SK-N-MC (cell line): ENCODE measurements around the gene TNRC6B.
"Not testable (repeated sequence)": the region's sequence is repeated elsewhere in the genome, so short reads cannot be mapped to it uniquely, and the experiment has no call there.

ENCODE experiments used
- DNase-seq: peaks from one replicate; pipeline ENCODE4 v3.0.0-alpha.2; 2011; ENCODE audit warnings: low read depth, low spot score
- H3K27ac ChIP-seq: fragments of 200-600 bp; sonication (generic); 2 replicates; pipeline ENCODE4 v1.5.1; 2016; ENCODE audit warnings: mixed run types
- H3K36me3 ChIP-seq: fragments of 200-600 bp; sonication (generic); 2 replicates; pipeline ENCODE4 v1.6.1; 2017; ENCODE audit warnings: antibody characterized with exemption, low read length, mixed read lengths; ENCODE audit not compliant: insufficient read depth
- H3K4me3 ChIP-seq: fragments of 200-600 bp; sonication (generic); 2 replicates; pipeline ENCODE4 v1.5.1; 2016
- H3K9ac ChIP-seq: fragments of 200-600 bp; sonication (generic); 2 replicates; pipeline ENCODE4 v1.8.0; 2017; ENCODE audit warnings: mixed run types, mixed read lengths; ENCODE audit not compliant: insufficient read length
- H3K9me3 ChIP-seq: fragments of 200-600 bp; sonication (generic); 2 replicates; pipeline ENCODE4 v1.6.1; 2017; ENCODE audit warnings: low read depth, mild to moderate bottlenecking, antibody characterized with exemption, low read length, moderate library complexity, mixed read lengths
- EZH2 ChIP-seq: fragments of 200-600 bp; sonication (generic); IDR thresholded peaks from one replicate; pipeline ENCODE4 v1.6.1; 2017; ENCODE audit warnings: antibody characterized with exemption
- FOXP2 ChIP-seq: optimal IDR thresholded peaks from 2 replicates; pipeline ENCODE3; 2011; ENCODE audit warnings: mild to moderate bottlenecking, moderate library complexity; ENCODE audit not compliant: insufficient read depth; ENCODE audit errors: extremely low read length, control extremely low read depth
- POLR2AphosphoS5 ChIP-seq: IDR thresholded peaks from 2 replicates; pipeline ENCODE4 v1.6.1; 2012; ENCODE audit warnings: mild to moderate bottlenecking, low read depth, low read length, borderline replicate concordance

Gene TNRC6B

GRCh38 chr22:40367342-40367741 lies 189.6 kb downstream of the TNRC6B start:
- no peaks in the 10 kb centered on the region for H3K9me3 ChIP-seq
- peaks cover 61% of the 10 kb centered on the region for H3K36me3 ChIP-seq

GRCh38 chr22:40368016-40368415 lies 190.3 kb downstream of the TNRC6B start:
- Histone ChIP-seq H3K36me3 (peaks cover 54% of the 10 kb centered on the region), H3K27ac (no peak overlapping the region)
- no peak for DNase-seq

More at GRCh38 chr22:40367342-40367741, 189.6 kb downstream of the TNRC6B start:
- Histone ChIP-seq H3K9ac (no peak overlapping the region), H3K4me3 (no peak overlapping the region), H3K27ac (no peak overlapping the region)
- TF ChIP-seq EZH2, result no peak
- no peak for TF ChIP-seq POLR2AphosphoS5
- no peak for TF ChIP-seq FOXP2
- no peak for DNase-seq

GRCh38 chr22:40368836-40369235 lies 191.1 kb downstream of the TNRC6B start:
- H3K36me3 ChIP-seq, result peaks cover 48% of the 10 kb centered on the region
- H3K27ac ChIP-seq, result no peak overlapping the region
- H3K9ac ChIP-seq, result no peak overlapping the region
- no peak overlapping the region for H3K4me3 ChIP-seq
- DNase-seq, result no peak
- no peak for TF ChIP-seq POLR2AphosphoS5
- no peak for TF ChIP-seq EZH2
- H3K9me3 ChIP-seq, result no peaks in the 10 kb centered on the region

More at GRCh38 chr22:40368016-40368415, 190.3 kb downstream of the TNRC6B start:
- TF ChIP-seq FOXP2 (no peak), POLR2AphosphoS5 (no peak), EZH2 (no peak)
- Histone ChIP-seq H3K9ac (no peak overlapping the region), H3K9me3 (no peaks in the 10 kb centered on the region), H3K4me3 (no peak overlapping the region)

DNA sequence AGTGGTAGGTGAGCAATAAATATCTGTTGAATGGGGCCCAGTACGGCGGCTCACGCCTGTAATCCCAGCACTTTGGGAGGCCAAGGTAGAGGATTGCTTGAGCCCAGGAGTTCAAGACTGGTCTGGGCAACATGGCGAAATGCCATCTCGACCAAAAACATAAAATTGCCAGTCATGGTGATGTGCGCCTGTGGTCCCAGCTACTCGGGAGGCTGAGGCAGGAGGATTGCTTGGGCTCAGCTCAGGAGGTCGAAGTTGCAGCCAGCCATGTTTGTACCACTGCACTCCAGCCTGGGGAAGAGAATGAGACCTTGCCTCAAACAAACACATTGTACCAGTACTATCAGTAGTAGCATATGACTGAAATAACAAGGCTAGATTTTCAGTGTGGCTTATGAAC lies 196.8 kb downstream of the TNRC6B start:
- TF ChIP-seq POLR2AphosphoS5 (no peak), FOXP2 (no peak), EZH2 (no peak)
- Histone ChIP-seq H3K9ac (no peak overlapping the region), H3K4me3 (no peak overlapping the region), H3K36me3 (no peaks in the 10 kb centered on the region), H3K27ac (no peak overlapping the region), H3K9me3 (no peaks in the 10 kb centered on the region)
- no peak for DNase-seq

GRCh38 chr22:40376149-40376548 lies 198.4 kb downstream of the TNRC6B start:
- TF ChIP-seq FOXP2 (no peak), POLR2AphosphoS5 (no peak), EZH2 (no peak)
- Histone ChIP-seq H3K4me3 (no peak overlapping the region), H3K27ac (no peak overlapping the region), H3K36me3 (no peaks in the 10 kb centered on the region), H3K9ac (no peak overlapping the region), H3K9me3 (no peaks in the 10 kb centered on the region)
- DNase-seq, result no peak

- TF ChIP-seq POLR2AphosphoS5 (no peak), FOXP2 (no peak), EZH2 (no peak)
- no peak overlapping the region for H3K27ac ChIP-seq
- no peak for DNase-seq
Observed at GRCh38 chr22:40377931-40378330, 200.2 kb downstream of the TNRC6B start.

DNA sequence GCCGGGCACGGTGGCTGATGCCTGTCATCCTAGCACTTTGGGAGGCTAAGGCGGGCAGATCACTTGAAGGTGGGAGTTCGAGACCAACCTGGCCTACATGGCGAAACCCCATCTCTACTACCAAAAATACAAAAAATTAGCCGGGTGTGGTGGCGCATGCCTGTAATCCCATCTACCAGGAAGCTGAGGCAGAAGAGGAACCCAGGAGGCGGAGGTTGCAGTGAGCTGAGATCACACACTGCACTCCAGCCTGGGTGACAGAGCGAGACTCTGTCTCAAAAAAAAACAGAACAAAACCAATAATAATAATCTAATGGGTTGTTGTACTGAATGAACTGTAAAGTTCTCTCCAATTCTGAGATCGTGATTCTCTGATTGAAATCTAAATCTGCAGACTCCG lies 200.7 kb downstream of the TNRC6B start:
- not testable (repeated sequence) for H3K9ac ChIP-seq, H3K27ac ChIP-seq, H3K4me3 ChIP-seq, DNase-seq, H3K9me3 ChIP-seq, H3K36me3 ChIP-seq

More at GRCh38 chr22:40377931-40378330, 200.2 kb downstream of the TNRC6B start:
- H3K4me3 ChIP-seq, result no peak overlapping the region
- no peak overlapping the region for H3K9ac ChIP-seq
- no peaks in the 10 kb centered on the region for H3K9me3 ChIP-seq
- H3K36me3 ChIP-seq, result no peaks in the 10 kb centered on the region

GRCh38 chr22:40381461-40381860 lies 203.7 kb downstream of the TNRC6B start:
- TF ChIP-seq EZH2, result no peak
- no peak for DNase-seq

DNA sequence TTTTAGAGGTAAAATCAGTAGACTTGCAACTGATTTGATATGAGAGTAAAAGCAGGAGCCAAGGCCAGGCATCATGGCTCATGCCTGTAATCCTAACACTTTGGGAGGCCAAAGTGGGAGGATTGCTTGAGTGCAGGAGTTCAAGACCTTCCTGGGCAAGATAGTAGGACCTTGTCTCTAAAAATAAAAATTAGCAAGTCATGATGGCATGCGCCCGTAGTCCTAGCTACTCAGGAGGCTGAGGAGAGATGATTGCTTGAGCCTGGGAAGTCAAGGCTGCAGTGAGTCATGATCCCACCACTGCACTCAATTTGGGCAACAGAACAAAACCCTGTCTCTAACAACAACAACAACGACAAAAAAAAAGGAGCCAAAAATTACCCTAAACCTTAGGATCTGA lies 206.2 kb downstream of the TNRC6B start:
- no peak overlapping the region for H3K27ac ChIP-seq
- H3K9ac ChIP-seq, result no peak overlapping the region
- no peaks in the 10 kb centered on the region for H3K36me3 ChIP-seq
- H3K4me3 ChIP-seq, result no peak overlapping the region
- TF ChIP-seq EZH2 (no peak), POLR2AphosphoS5 (no peak), FOXP2 (no peak)
- H3K9me3 ChIP-seq, result no peaks in the 10 kb centered on the region
- no peak for DNase-seq

More at GRCh38 chr22:40381461-40381860, 203.7 kb downstream of the TNRC6B start:
- no peaks in the 10 kb centered on the region for H3K9me3 ChIP-seq
- H3K36me3 ChIP-seq, result no peaks in the 10 kb centered on the region
- H3K4me3 ChIP-seq, result no peak overlapping the region
- H3K27ac ChIP-seq, result no peak overlapping the region
- H3K9ac ChIP-seq, result no peak overlapping the region

GRCh38 chr22:40385036-40385782 lies 207.5 kb downstream of the TNRC6B start:
- Histone ChIP-seq H3K9ac (no peak overlapping the region), H3K27ac (no peak overlapping the region), H3K9me3 (no peaks in the 10 kb centered on the region), H3K4me3 (no peak overlapping the region), H3K36me3 (no peaks in the 10 kb centered on the region)
- DNase-seq, result no peak
- TF ChIP-seq POLR2AphosphoS5 (no peak), FOXP2 (no peak), EZH2 (no peak)
